Upper lobe of left lung (tissue), 4 donors: ENCODE results near the gene PCDHB12.

ENCODE experiments used
- POLR2A ChIP-seq, 4 donors: fragments of 450-650 bp; IDR thresholded peaks; one replicate each; pipeline ENCODE4 v1.5.1; 2016 to 2017; ENCODE audit warnings: antibody characterized with exemption in 4 of 4, mild to moderate bottlenecking in 2 of 4
- TF ChIP-seq, protein P1 (sequence below), 6 experiments: fragments of 450-650 bp in 4 of 6; fragments of 200-600 bp in 2 of 6; sonication (generic) in 2 of 6; IDR thresholded peaks; one replicate each; pipeline ENCODE4 v1.5.1; 2016 to 2019; ENCODE audit warnings: antibody characterized with exemption in 6 of 6

- TF ChIP-seq POLR2A (IDR thresholded peaks at IDR 0.05) = no peak
- TF ChIP-seq, protein P1, sequence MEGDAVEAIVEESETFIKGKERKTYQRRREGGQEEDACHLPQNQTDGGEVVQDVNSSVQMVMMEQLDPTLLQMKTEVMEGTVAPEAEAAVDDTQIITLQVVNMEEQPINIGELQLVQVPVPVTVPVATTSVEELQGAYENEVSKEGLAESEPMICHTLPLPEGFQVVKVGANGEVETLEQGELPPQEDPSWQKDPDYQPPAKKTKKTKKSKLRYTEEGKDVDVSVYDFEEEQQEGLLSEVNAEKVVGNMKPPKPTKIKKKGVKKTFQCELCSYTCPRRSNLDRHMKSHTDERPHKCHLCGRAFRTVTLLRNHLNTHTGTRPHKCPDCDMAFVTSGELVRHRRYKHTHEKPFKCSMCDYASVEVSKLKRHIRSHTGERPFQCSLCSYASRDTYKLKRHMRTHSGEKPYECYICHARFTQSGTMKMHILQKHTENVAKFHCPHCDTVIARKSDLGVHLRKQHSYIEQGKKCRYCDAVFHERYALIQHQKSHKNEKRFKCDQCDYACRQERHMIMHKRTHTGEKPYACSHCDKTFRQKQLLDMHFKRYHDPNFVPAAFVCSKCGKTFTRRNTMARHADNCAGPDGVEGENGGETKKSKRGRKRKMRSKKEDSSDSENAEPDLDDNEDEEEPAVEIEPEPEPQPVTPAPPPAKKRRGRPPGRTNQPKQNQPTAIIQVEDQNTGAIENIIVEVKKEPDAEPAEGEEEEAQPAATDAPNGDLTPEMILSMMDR (IDR thresholded peaks at IDR 0.05) = no peak
Observed at GRCh38 chr5:141208478-141208877, at the start of gene PCDHB12.
